HG03135 (cell line): ENCODE results near the gene NCSTN.

ENCODE experiments used
- ATAC-seq: cut with Tn5 transposase; IDR thresholded peaks from one replicate; pipeline ENCODE4 v1.9.1; 2021; ENCODE audit warnings: mild to moderate bottlenecking, moderate library complexity; ENCODE audit not compliant: unreplicated experiment

Gene NCSTN

GRCh38 chr1:160351629-160352028, 8.4 kb downstream of the NCSTN start:
- ATAC-seq, result no peak

DNA sequence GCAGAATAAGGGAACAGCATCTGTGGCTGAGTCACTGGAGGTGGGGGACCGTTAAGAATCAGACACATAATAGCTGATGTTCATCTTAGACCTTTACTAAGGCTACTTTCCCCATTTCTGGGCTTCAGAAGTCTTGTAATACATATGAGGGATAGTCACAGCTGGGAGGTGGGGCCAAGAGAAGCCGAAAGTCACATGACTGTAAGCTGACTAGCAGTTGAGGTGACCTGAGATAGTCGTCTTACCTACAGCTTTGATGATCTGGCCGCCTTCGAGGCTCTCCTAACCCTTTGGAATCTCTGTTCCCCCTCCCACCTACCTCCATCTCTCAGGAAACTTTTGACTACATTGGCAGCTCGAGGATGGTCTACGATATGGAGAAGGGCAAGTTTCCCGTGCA, 9.4 kb downstream of the NCSTN start:
- ATAC-seq, result no peak

DNA sequence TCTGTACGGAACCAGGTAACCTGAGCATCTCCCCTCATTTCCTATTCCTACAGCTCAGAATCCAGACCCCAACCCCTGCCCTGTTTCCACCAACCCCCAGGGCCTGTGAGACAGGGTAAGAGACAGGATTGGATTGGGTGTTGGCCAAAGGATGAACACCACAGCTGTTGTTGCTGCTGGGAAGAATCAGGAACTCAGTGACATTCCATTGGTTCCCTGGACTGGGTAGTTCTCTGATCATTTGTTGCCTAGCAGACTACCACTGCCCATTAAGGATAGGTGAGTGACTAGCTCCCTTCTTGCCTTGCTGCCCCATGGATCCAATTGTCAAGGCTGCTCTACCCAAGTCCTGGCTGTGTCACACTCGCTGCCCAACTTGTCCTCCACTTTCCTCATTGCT, 10.0 kb downstream of the NCSTN start:
- no peak for ATAC-seq

- ATAC-seq, result no peak
Observed at GRCh38 chr1:160354388-160354985, 11.3 kb downstream of the NCSTN start.

DNA sequence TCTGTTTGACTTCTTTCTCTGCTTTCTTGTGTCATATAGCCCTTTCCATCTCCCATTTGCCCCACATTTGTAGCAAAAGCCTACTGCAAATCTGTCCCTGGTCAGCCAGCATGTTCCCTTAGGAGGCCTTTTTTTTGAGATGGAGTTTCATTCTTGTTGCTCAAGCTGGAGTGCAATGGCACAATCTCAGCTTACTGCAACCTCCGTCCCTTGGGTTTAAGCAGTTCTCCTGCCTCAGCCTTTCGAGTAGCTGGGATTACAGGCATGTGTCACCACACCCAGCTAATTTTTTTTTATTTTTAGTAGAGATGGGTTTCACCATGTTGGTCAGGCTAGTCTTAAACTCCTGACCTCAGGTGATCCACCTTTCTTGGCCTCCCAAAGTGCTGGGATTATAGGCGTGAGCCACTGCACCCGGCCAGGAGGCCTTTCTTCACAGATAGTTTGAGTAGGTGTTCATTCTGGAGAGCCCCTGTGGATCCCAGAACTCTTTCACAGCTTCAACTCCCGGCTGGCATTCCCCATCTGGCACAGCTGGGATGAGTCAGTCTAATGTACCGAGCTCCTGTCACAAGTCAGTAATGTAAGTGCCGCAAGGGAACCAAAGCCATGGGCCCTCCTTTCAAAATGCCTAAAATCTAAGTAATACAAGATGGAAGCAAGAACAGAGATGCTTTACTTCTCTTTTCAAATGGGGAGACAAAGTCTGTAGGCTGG, 14.3 kb downstream of the NCSTN start:
- no peak for ATAC-seq

- ATAC-seq, result no peak
Observed at GRCh38 chr1:160358073-160358472, 14.9 kb downstream of the NCSTN start.

DNA sequence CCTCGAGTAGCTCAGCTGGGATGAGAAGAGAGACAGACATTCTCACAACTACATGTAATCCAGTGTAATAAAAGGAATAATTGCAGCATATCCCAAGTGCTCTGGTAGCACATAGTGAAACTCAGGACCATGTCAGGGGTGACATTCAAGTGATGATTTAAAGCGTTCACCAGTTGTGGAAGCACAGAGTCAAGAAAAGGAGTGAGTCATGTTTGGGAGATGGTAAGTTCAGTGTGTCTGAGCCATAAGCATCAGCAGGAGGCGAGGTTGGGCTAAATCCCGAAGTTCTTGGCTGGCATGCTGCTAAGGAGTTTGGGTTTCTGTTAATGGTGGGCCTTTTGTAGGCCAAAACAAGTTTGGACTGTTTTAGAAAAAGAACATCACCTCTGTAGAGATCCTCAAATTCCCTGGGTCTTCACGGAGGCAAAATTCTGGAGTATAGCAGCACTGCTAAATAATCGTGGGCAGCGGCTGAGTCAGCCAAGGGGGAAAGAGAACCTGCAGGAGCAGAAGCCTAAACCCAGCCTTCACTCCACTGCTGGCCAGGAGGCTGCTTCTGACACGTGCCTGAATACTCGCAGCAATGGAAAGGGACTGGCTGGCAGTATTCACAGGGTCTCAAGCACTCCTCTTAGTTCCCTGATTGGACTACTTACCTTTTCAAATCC, 16.5 kb downstream of the NCSTN start:
- no peak for ATAC-seq

DNA sequence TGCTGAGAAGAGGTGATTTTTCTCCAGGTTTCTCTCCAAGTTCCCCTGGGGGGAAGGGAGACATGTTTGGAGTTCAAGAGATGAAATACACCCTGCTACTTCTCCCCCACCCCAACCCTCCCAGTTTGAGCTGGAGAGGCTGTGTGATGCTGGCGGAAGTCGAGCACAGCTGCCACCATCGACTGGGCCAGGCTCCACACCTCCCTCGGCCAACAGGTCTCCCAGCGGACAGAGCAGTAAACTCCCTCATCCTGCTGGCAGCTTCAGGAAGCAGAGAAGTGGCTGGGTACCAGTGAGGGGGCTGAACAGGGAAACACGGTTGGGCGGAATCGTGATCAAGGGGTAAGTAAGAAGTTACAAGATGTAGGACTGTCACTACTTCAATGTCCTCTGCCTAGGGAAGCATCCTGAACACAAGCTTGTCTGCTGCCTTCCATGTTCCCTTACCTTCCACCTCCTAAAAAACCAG, 17.1 kb downstream of the NCSTN start:
- no peak for ATAC-seq

- no peak for ATAC-seq
Observed at GRCh38 chr1:160361199-160361598, 18.0 kb downstream of the NCSTN start.

- ATAC-seq, result no peak
Observed at GRCh38 chr1:160361814-160362167, 18.6 kb downstream of the NCSTN start.

- no peak for ATAC-seq
Observed at GRCh38 chr1:160362168-160362957, 19.2 kb downstream of the NCSTN start.

DNA sequence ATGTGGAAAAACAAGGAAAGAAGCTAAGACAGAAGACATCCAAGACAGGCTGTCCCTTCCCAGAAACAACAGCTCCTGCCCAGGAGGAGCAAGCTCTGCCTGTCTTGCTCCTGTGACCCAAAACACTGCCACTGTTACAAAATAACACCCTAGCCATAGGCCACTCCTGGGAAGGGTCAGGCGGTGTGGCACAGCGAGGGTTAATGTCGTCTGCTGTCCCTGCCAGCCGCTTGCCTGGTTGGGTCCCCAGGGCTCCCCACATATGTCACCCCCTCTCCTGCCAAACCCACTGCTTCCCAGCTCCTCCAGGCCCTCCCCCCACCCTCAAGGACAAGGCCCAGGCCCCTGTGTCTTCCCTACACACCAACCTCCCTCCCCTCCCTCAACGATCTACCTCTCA, 19.8 kb downstream of the NCSTN start:
- ATAC-seq, result no peak

- ATAC-seq, result no peak
Observed at GRCh38 chr1:160363951-160364735, 21.0 kb downstream of the NCSTN start.

- ATAC-seq, result no peak
Observed at GRCh38 chr1:160365325-160365724, 22.1 kb downstream of the NCSTN start.

GRCh38 chr1:160366731-160367515, 23.7 kb downstream of the NCSTN start, which contains the start of gene NHLH1:
Gene NHLH1 (plus strand): TSS chr1:160367071. CDS start chr1:160370732, 3,661 bp downstream.
- ATAC-seq, result no peak

- no peak for ATAC-seq
Observed at GRCh38 chr1:160367516-160367900, 24.3 kb downstream of the NCSTN start.

GRCh38 chr1:160367934-160368923, 25.0 kb downstream of the NCSTN start:
- no peak for ATAC-seq

DNA sequence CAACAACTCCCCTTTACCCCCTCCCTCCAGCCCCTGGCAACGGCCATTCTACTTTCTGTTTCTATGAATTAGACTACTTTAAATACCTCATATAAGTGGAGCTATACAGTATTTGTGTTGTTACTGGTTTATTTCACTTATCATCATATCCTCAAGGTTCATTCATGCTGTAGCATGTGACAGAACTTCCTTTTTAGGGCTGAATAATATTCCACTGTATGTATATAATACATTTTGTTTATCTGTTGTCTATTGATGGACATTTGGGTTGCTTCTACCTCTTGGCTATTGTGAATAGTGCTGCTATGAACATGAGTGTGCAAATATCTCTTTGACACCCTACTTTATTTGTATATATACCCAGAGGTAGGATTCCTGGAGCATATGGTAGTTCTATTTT, 25.9 kb downstream of the NCSTN start:
- no peak for ATAC-seq
